Calu3 (cell line): ENCODE results near the gene CSH2. TPM values are rescaled to one million over a fixed set of nuclear protein-coding genes. Genes with fewer than 3 reads are reported as not detected.
"Not testable (repeated sequence)": the region's sequence is repeated elsewhere in the genome, so short reads cannot be mapped to it uniquely, and the experiment has no call there.

ENCODE experiments used
- BruUV-seq: library from RNA; stranded (reverse); fragments of 400-500 nt; replicated peaks from 2 replicates; lab custom pipeline; 2021; lab: Mats Ljungman, UMichigan
- CTCF ChIA-PET: fragments of 300-600 bp; sonication (Branson Sonifier 250); formaldehyde crosslinking; loops from one replicate; lab custom pipeline; 2022; ENCODE audit warnings: antibody characterized with exemption; lab: Charles Lee
- DNase-seq: peaks from one replicate; pipeline ENCODE4 v3.0.0; 2022
- H3K27ac Mint-ChIP-seq: one replicate; pipeline ENCODE4 v1.8.0; 2022; ENCODE audit warnings: mixed read lengths; ENCODE audit not compliant: unreplicated experiment
- H3K27me3 Mint-ChIP-seq: one replicate; pipeline ENCODE4 v1.8.0; 2022; ENCODE audit warnings: mixed read lengths; ENCODE audit not compliant: unreplicated experiment
- H3K36me3 Mint-ChIP-seq: one replicate; pipeline ENCODE4 v1.8.0; 2022; ENCODE audit warnings: mild to moderate bottlenecking, moderate library complexity, mixed read lengths; ENCODE audit not compliant: insufficient read depth, unreplicated experiment
- H3K4me1 Mint-ChIP-seq: one replicate; pipeline ENCODE4 v1.8.0; 2022; ENCODE audit warnings: mild to moderate bottlenecking, low read depth, mixed read lengths; ENCODE audit not compliant: unreplicated experiment
- H3K4me3 Mint-ChIP-seq: one replicate; pipeline ENCODE4 v1.8.0; 2022; ENCODE audit warnings: mild to moderate bottlenecking, low read depth, moderate library complexity, mixed read lengths; ENCODE audit not compliant: unreplicated experiment
- H3K9me3 Mint-ChIP-seq: one replicate; pipeline ENCODE4 v1.8.0; 2022; ENCODE audit warnings: low read depth, mixed read lengths; ENCODE audit not compliant: unreplicated experiment
- intact Hi-C: fragments of 100-400 bp; cut with micrococcal nuclease; formaldehyde crosslinking; loops from one replicate; pipeline ENCODE4 v1.10.0; 2022; ENCODE audit not compliant: unreplicated experiment
- total RNA-seq: library from RNA; stranded (reverse); gene quantifications from 2 replicates; pipeline ENCODE4 v1.2.3, GENCODE V29; 2022
- TF ChIP-seq, protein P1 (sequence below): fragments of 200-600 bp; IDR thresholded peaks from one replicate; pipeline ENCODE4 v1.8.0; 2022; ENCODE audit warnings: antibody characterized with exemption; ENCODE audit not compliant: unreplicated experiment

CSH2 gene
- total RNA-seq, 1 experiment from 2014 or later, result not detected

DNA sequence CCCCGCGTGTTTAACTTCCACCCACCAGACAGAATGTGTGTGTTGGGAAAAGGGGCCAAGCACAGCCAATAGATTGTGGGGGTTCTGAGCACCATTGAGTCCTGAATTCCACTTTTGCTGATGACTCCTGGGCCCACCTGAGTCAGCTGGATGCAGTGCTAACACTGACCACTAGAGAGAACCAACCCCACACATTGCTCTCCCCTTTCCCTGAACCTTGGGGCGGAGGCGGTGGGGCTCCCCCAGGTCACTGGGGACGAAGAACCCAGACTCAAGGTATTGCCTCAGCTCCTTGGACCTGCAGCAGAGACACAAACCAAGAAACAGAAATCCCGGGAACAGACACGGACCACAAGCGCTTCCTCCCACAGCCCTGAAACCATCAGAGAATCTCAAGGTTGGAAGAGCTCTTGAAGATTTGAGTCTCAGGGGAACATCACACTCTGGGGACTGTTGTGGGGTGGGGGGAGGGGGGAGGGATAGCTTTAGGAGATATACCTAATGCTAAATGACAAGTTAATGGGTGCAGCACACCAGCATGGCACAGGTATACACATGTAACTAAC, 667 bp upstream of the CSH2 start:
- intact Hi-C loops, CTCF ChIA-PET, BruUV-seq, H3K36me3 Mint-ChIP-seq, DNase-seq, H3K4me3 Mint-ChIP-seq, H3K27ac Mint-ChIP-seq, H3K9me3 Mint-ChIP-seq, H3K4me1 Mint-ChIP-seq: not testable (repeated sequence)
- peaks cover 42% of the 10 kb centered on the region for H3K27me3 Mint-ChIP-seq

DNA sequence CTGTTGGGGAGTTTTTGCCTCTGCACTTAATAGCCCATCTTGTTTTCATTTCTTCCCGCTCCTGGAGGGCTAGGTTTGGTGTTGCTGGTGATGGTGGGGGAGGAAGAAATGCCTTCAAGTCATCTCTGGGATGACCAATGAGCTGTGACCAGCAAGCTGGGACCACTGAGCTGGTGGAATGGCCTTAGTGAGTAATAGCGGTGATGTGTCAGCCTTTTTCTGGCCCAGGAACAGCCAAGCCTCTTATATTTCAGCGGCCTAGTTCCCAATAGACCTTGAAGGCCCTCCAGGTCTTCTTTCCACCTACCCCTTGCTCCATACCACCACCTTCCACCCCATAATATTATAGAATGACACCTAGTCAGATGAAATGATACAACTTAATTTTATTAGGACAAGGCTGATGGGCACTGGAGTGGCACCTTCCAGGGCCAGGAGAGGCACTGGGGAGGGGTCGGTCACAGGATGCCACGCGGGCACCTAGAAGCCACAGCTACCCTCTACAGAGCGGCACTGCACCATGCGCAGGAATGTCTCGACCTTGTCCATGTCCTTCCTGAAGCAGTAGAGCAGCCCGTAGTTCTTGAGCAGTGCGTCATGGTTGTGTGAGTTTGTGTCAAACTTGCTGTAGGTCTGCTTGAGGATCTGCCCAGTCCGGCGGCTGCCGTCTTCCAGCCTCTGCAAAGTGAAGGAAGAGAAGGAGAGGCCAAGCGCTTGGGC, 1.7 kb downstream of the CSH2 start:
- DNase-seq, H3K27ac Mint-ChIP-seq, H3K4me3 Mint-ChIP-seq, H3K4me1 Mint-ChIP-seq, H3K9me3 Mint-ChIP-seq, intact Hi-C loops, CTCF ChIA-PET, H3K36me3 Mint-ChIP-seq, BruUV-seq: not testable (repeated sequence)
- peaks cover 27% of the 10 kb centered on the region for H3K27me3 Mint-ChIP-seq

DNA sequence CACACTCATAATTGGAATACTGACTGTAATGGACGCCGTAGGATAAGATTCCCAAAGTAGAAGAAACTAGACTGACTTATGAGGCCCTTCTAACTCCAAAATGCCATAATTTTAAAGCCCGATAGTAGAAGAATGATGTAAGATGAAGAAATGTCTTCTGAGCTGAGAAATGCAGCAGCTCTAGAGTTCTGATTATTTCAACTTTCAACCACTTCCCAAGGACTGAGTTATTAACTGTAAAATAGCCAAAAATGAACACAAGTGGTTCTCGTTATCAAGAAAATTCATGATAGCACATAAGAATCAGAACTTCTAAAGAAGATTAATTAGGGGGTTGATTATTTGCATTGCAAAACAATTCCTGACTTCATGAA, 3.2 kb downstream of the CSH2 start:
- BruUV-seq, intact Hi-C loops, H3K4me1 Mint-ChIP-seq, CTCF ChIA-PET, H3K36me3 Mint-ChIP-seq, H3K9me3 Mint-ChIP-seq, H3K27ac Mint-ChIP-seq, H3K4me3 Mint-ChIP-seq, DNase-seq: not testable (repeated sequence)
- H3K27me3 Mint-ChIP-seq, result peaks cover 19% of the 10 kb centered on the region

DNA sequence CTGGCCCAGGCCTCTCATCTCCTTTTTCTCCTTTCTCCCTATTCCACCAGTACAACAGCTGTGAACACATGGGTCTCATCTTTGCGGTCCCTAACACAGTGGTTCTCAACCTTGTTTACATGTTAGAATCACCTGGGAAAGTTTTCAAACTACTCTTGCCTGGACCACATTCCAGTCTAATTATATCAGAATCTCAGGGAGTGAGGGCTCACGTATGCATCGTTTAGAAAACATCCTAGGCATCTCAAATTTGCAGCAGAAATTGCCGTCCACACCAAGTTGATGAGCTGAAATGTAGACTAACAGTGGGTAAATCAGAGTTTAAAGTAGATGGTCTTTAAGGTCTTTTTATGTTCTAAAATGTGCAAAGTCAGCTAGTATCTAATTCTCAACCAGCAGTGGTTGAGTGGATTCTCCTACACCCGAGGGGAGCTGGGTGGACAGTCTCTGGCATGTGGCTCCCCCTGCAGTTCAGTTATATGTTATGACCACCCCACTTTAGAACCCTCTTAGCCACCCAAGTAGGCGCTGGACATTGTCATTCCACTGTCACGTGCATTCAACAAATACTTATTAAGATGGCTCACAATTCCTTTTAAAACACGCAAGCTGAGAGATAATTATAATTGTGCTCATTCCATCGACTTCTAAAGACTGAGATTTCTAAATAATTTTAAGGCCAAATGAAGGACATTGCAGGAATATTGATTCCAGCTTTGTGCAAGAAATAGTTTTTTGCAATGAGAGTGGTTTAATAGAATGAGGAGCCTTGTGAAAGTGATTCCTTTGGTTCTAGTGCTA, 3.8 kb downstream of the CSH2 start:
- DNase-seq, H3K27ac Mint-ChIP-seq, intact Hi-C loops, H3K4me3 Mint-ChIP-seq, H3K9me3 Mint-ChIP-seq, H3K4me1 Mint-ChIP-seq, BruUV-seq, H3K36me3 Mint-ChIP-seq: not testable (repeated sequence)
- H3K27me3 Mint-ChIP-seq, result peaks cover 13% of the 10 kb centered on the region
- CTCF ChIA-PET, result interaction anchor here (0.6 kb wide), 1 partner anchor 10 kb away, joined by 3 read pairs; no protein-coding TSS in a partner anchor

DNA sequence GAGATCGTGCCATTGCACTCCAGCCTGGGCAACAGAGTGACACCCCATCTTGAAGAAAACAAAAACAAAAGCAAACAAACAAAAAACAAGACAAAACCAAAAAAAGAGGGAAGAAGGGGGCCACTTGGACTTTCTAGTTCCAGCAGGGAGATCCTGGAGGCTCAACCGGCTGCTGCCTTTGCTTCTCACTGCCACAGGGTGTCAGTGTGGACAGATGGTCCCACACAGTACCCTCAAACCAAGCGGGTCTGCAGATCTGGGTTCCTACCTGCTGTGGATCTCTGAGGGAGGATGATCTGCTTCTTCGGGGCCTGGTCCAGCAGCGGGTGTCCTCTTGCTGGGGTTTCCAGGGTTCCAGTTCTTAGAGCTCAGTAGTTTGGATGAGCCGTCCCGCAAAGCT, 6.9 kb downstream of the CSH2 start:
- H3K27me3 Mint-ChIP-seq, result peaks cover 11% of the 10 kb centered on the region
- H3K4me1 Mint-ChIP-seq, H3K9me3 Mint-ChIP-seq, DNase-seq, BruUV-seq, intact Hi-C loops, H3K36me3 Mint-ChIP-seq, H3K27ac Mint-ChIP-seq, H3K4me3 Mint-ChIP-seq: not testable (repeated sequence)
- CTCF ChIA-PET, result interaction anchor here (0.7 to 1.1 kb wide), 2 partner anchors 23 to 35 kb away, joined by 3 to 4 read pairs; no protein-coding TSS in a partner anchor

DNA sequence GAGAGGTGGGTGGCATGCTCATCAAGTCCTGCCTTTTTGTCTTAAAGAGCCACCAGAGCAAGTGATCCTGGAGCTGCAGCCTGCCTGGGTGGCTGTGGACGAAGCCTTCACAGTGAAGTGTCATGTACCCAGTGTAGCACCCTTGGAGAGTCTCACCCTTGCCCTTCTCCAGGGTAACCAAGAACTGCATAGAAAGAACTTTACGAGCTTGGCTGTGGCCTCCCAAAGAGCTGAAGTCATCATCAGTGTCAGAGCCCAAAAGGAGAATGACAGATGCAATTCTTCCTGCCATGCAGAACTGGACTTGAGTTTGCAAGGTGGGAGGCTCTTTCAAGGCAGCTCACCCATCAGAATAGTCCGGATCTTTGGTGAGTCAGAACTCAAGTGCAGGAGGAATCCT, 14.2 kb downstream of the CSH2 start:
- Mint-ChIP-seq H3K9me3 (no peaks in the 10 kb centered on the region), H3K27ac (no peak overlapping the region), H3K4me1 (no peaks in the 10 kb centered on the region), H3K27me3 (peaks cover 30% of the 10 kb centered on the region), H3K4me3 (no peak overlapping the region), H3K36me3 (no peaks in the 10 kb centered on the region)
- intact Hi-C loops, result no loop called here
- TF ChIP-seq, protein P1, sequence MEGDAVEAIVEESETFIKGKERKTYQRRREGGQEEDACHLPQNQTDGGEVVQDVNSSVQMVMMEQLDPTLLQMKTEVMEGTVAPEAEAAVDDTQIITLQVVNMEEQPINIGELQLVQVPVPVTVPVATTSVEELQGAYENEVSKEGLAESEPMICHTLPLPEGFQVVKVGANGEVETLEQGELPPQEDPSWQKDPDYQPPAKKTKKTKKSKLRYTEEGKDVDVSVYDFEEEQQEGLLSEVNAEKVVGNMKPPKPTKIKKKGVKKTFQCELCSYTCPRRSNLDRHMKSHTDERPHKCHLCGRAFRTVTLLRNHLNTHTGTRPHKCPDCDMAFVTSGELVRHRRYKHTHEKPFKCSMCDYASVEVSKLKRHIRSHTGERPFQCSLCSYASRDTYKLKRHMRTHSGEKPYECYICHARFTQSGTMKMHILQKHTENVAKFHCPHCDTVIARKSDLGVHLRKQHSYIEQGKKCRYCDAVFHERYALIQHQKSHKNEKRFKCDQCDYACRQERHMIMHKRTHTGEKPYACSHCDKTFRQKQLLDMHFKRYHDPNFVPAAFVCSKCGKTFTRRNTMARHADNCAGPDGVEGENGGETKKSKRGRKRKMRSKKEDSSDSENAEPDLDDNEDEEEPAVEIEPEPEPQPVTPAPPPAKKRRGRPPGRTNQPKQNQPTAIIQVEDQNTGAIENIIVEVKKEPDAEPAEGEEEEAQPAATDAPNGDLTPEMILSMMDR, result no peak
- no TSS peak for BruUV-seq
- CTCF ChIA-PET, result interaction anchor here (0.6 to 1.5 kb wide), 2 partner anchors 11 to 244 kb away, joined by 3 read pairs; no protein-coding TSS in a partner anchor
- no peak for DNase-seq

DNA sequence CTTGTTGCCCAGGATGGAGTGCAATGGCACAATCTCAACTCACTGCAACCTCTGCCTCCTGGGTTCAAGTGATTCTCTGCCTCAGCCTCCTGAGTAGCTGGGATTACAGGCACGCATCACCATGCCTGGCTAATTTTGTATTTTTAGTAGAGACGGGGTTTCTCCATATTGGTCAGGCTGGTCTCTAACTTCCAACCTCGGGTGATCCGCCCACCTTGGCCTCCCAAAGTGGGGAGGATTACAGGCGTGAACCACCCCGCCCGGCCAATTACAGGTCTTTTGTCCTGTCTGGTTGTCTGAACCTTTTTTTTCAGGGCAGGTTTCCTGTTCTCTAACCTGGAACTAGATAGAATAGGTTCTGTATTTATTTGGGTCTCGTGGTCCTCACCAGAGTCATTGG, 17.1 kb downstream of the CSH2 start:
- intact Hi-C loops, H3K4me1 Mint-ChIP-seq, H3K4me3 Mint-ChIP-seq, H3K36me3 Mint-ChIP-seq, H3K9me3 Mint-ChIP-seq, H3K27ac Mint-ChIP-seq, DNase-seq, BruUV-seq, CTCF ChIA-PET: not testable (repeated sequence)
- H3K27me3 Mint-ChIP-seq, result peaks cover 29% of the 10 kb centered on the region
